Measurements from ENCODE around the gene ADAMTSL4.

DNA sequence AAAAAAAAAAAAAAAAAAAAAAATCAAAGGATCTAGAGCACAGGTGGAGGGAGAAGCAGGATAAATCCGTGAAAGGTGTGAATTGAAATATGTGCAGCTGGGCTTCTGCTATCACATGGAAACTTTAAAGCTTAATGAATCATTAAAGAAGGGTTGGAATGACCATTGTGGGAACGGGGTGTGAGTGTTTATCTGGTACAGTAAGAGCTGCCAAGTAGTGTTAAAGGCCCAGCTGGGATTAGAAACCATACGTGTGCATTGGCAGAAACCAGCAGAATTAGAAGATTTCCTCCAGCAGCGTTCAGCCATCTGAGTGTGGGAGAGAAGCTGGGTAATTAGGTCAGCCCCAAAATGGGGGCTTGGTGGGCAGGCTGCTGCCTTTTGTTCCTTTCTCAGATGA lies 20.2 kb upstream of the ADAMTSL4 start:
- no peak for TF ChIP-seq CTCF (IDR thresholded peaks at IDR 0.05 in 4 of 5, conservative IDR thresholded peaks at IDR 0.05 in 1 of 5)
- no peak for TF ChIP-seq POLR2A (IDR thresholded peaks at IDR 0.05)

Data from gastrocnemius medialis (tissue), 4 donors.